Superior temporal gyrus (tissue), 1 donor: Measurements from ENCODE around the gene COL3A1.

Source experiments
- DNase-seq: peaks from one replicate; pipeline ENCODE4 v3.0.0-alpha.2; 2016; ENCODE audit errors: extremely low spot score

The COL3A1 gene

GRCh38 chr2:189015359-189015758 lies 41.2 kb downstream of the COL3A1 start:
- DNase-seq = no peak

GRCh38 chr2:189016311-189016861 lies 42.2 kb downstream of the COL3A1 start:
- no peak for DNase-seq

- no peak for DNase-seq
Observed at GRCh38 chr2:189018631-189019030, 44.5 kb downstream of the COL3A1 start.

DNA sequence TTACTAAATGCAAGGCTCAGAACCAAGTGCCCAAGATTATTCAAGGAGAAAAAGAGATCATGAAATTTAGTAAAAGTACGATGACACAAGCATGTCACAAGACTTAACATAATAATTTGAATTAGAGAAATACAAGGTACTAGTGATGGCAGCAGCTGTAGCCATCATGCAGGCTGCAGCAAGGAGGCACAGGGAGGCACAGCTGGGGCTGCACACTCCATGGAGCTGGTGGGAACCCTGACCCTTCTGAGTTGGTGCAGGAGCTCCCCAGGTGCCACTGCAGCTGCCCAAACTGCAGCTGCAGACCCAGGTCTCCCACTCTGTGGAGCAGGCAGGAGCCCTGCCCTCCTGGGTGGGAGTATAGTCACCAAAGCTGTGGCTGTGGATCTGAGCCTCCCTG lies 46.0 kb downstream of the COL3A1 start:
- DNase-seq = no peak

DNA sequence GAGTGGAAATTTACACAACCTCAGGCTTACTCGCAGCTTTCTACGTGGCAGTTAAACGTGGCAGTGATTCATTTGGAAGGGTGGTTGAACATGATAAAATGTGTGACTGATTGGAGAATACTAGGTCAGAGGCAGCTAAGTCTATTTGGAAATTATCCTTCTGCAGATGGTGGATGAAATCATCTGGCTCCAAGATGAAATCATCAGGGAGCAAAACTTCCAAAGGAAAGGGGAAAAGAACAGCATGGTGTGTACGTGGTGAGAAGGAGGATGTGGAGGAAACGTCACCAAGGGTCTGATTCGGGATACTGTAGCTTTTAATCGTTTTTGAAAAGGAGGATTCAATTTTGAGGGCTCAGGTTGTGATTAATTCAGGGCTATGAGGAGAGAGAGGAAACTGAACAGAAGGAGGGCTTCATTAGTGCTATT lies 47.9 kb downstream of the COL3A1 start:
- DNase-seq = peak; percentile 22

DNA sequence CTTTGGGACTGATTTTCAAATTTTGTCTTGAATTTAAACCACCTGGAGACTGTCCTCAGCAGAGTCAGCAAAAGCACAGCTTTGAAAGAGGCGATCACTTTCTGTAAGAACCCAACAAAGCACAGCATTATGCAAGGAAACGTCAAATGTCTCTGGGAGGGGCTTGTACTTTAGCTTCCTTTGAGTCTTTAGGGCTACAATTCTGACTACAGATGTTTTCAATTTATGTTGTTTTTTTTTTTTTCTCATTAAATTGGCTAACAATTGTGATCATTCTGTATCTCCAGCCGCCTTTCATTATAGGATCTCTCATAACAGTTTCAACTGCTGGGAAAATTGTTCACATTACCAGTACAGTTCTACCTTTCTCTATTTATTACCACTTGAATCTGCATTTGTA lies 48.3 kb downstream of the COL3A1 start:
- no peak for DNase-seq

GRCh38 chr2:189024901-189025618 lies 50.9 kb downstream of the COL3A1 start:
- peak; percentile 36 for DNase-seq

- DNase-seq = no peak
Observed at GRCh38 chr2:189037518-189037917, 63.3 kb downstream of the COL3A1 start.

GRCh38 chr2:189045836-189046235 lies 71.7 kb downstream of the COL3A1 start:
- no peak for DNase-seq

DNA sequence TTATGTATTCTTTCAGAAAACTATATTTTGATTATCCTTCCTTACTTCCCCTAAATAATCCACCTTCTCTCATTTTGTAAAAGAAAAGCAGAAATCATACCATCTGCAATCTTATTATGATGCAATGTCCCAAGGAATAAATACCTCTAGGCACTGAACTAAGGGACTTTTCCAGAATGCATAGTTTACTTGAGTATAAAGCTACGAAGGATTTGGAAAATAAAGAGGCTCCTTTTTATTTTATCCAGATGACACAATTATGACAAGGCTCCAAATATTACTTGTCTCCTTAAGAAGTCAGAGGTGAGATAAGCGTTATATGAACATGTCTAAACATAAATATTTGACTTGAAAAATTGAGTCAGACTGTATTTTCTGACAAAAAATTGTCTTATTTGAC lies 72.1 kb downstream of the COL3A1 start:
- no peak for DNase-seq

DNA sequence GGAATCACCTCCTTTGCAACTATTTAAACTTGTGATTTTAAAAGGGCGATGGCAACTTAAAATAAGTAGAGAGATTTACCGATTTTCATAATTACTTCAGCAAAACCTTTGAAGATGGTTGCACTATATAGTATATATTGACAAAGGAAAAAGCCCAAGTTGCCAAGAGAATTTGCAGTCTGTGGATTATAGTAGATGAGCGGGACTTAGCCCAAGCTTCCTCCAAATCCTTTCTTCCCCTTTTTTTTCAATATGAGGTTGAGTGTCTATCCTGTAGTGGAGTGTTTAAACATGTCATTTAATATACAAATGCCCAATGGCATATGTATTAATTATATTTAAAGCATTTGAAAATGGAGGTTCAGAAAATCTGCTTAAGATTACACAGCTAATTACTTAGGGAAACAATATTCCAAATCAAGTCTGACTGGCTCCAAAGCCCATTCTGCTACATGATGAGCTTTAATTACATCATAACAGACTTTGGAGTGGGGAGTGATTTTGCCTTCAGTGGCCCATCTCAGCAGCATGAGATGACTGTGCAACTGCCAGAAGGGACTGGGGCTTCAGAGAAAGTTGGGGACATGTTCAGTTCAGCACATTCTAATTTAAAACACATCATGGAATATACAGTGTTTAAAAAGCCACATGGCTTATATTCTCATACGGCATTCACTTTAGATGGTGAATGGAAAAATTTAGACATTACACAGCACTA lies 73.2 kb downstream of the COL3A1 start:
- DNase-seq = no peak

- no peak for DNase-seq
Observed at GRCh38 chr2:189048189-189048588, 74.0 kb downstream of the COL3A1 start.

- no peak for DNase-seq
Observed at GRCh38 chr2:189049709-189050164, 75.6 kb downstream of the COL3A1 start.

DNA sequence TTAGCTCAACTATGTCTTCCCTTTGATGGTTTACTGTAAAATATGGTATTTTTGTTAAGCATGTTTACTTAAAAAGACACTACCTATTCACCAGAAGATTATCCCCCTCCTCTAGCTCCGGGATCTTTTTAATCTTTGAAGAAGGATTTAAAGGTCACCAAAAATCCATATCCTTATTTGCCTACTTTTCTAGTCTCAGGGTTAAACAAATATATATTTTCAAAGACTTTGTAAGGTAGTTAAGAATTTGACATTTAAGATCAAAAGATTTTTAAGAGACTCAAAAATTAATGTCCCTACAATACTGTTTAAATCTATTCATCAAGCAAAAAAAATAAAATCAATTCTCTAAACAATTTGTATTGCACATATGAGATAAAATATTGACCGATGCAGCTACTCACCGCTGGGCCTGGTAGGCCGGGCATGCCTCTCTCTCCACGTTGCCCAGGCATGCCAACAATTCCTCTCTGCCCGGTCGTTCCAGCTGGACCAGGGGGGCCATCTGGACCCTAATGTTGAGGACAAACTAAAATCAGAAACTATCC lies 76.1 kb downstream of the COL3A1 start:
- no peak for DNase-seq

DNA sequence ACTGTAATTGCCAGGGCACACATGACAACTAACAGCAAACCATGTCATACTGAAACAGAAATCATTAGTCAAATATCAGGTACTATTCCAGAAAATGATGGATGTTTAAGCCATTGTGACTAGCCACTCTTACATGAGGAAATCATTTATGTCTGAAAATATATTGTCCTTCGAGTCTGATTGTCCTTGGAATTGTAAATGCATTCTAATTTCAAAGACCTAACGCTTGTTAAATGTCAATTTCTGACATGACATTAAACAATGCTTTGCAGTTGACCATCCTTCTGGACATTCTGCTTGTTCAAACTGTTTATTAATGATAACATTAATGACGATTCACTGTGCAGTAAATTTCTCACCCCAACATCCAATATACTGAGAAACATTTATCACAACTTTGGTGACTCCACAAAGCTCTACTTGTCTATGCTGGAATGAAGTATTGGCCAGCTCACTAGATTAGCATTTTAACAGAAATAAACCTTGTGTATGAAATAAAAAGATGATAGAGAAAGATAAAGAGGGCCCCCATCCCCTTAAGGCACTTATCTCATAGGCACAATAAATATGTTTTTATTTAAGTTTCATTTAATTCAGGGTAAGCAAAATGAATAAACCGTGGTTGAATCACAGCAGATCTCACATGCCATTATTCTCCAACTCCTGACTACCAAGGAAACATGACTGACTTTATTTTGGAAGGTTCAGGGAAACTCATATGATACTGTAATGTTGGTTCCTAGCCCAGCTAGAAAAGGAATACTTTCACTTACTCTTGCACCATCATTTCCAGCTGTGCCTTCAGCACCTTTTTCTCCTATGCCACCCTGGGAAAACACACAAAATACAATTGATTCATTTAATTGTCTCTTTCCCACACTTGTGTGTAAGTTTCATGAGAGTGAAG lies 82.3 kb downstream of the COL3A1 start:
- DNase-seq = no peak

- DNase-seq = no peak
Observed at GRCh38 chr2:189057316-189057715, 83.1 kb downstream of the COL3A1 start.

- no peak for DNase-seq
Observed at GRCh38 chr2:189060096-189060642, 86.0 kb downstream of the COL3A1 start.
